SHP77 (cell line): ENCODE data around the gene ADRM1.
A peak's percentile ranks its signal among the peaks of the same experiment; 100 is the strongest.

Source experiments
- DNase-seq, 2 experiments: peaks; one replicate each; lab custom pipeline; 2025; lab: John Stamatoyannopoulos, UW

The ADRM1 gene

DNA sequence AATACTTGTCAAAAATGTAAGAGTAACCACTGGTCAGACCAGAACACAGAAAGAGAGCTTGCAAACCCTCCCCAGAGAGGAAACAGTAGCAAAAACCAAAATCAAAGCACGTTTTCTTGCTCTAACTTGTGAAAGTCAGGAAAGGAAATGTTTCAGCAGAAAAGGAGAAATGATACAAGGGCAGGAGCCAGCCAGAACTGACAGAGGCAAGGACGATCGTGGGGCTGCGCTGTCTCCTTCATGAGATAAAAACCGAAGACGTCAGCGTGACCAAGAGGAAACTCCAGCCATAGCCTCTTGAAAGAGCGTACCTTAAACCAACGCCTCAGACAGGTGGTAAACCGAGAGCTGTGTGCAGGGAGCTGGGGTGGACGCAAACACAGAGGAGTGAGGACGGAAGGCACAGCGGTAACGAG lies 36.9 kb downstream of the ADRM1 start:
- DNase-seq, result no peak

- DNase-seq, result peak; percentile 62 to 76
These were observed 40.1 kb downstream of the ADRM1 start for GRCh38 chr20:62342910-62343309.

GRCh38 chr20:62344092-62344491 lies 41.3 kb downstream of the ADRM1 start:
- DNase-seq, result no peak

GRCh38 chr20:62344782-62345181 lies 42.0 kb downstream of the ADRM1 start:
- no peak for DNase-seq

DNA sequence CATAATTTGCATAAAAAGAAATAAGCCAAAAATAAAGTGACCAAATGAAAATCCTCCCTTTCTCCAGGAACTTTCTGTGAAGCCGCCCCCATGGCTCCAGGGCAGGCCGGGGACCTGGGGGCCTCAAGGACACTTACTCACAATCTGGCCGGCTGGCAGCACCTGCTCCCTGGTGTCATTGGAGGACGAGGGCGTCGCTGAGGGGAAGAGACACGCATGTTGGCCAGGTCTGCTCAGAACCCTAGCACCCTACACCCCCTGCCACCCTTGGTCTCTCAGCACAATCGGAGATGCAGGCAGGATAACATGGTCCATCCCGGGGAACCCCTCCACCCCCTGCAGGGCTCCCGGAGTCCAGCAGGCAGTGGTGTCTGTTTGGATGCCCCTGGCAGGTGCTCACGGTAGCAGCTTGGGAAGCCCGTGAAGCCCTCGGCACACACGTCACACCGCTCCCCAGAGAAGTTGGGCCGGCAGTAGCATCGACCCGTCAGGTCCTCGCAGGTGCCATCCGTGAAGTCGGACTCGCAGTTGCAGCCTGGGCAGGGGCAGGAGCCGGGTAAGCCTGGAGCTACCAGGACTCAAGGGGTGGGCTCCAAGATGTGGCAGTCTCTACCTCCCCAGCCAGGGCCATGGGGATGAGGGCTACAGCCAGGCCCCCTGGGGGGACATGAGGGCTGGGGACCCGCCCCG lies 43.0 kb downstream of the ADRM1 start:
- peak in 1 of 2 experiments; percentile 47 for DNase-seq

DNA sequence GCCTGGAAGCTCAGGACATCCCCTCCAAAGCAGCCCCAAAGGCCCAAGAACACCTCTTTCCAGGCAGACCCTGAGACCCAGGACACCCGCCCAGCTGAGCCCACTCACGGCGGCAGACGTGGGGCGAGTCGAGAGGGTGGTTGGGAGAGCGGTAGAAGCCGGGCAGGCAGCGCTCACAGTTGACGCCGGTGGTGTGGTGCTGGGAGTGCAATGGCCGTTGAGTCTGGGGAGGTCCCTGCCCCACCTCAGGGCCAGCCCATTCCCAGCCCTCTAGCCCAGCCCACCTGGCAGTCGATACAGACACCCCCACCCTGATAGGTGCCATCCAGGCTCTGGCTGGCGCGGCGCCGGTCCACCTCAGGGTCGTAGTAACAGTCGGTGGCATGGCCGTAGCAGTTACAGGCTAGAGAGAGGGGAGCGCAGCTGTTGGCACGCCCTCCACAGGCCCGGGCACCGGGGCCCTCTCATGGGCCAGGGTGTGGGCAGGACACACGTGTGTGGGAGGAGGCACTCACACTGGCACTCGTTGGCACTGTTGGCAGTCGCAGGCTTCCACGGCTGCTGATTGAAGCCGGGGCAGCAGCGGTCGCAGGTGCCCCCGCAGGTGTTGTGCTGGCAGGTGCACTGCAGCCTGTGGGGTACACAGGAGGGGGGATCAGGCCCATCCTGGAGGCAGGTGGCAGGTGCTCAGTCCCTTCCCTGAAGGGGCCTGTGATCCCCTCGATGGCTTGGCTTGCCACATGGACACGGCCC lies 43.8 kb downstream of the ADRM1 start:
- peak in 1 of 2 experiments; percentile 38 for DNase-seq

- no peak for DNase-seq
These were observed 44.3 kb downstream of the ADRM1 start for GRCh38 chr20:62347151-62347404.

DNA sequence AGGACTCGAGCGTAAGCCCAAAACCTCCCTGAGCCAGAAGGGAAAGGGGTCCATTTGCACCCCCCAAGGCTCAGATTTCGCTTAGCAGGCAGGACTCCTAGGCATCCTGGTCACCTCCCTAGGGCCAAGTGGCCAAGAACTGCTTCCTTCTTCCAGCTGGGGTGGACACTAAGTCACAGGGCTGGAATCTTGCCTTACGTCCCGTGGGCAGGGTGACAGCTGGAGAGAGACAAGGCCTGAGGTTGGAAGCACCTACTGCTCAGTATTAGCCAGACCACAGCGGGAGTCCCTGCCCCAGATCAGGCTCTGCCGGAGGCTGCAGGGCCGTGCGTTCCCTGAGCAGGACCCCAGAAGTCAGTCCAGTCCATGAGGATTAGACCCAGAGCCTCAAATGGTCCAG lies 44.6 kb downstream of the ADRM1 start:
- no peak for DNase-seq

DNA sequence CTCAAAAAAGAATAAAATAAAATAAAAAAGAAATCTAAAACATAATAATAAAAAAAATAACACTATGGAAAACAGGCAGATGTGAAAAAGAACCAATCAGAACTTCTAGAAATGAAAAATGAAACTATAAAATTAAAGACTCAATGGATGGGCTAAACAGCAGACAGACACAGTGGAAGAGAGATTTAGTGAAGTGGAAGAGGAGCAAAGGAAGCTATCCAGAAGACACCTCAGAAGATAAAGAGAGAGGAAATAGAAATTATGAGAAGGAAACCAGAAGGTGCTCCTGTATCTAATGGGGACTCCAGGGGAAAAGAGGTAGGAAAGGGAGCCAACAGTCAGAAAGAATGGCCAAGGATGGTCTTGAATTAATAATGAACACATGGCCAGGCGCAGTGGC lies 45.8 kb downstream of the ADRM1 start:
- DNase-seq, result no peak

- no peak for DNase-seq
These were observed 46.8 kb downstream of the ADRM1 start for GRCh38 chr20:62349556-62350097.

GRCh38 chr20:62350098-62350628 lies 47.4 kb downstream of the ADRM1 start:
- DNase-seq, result no peak

DNA sequence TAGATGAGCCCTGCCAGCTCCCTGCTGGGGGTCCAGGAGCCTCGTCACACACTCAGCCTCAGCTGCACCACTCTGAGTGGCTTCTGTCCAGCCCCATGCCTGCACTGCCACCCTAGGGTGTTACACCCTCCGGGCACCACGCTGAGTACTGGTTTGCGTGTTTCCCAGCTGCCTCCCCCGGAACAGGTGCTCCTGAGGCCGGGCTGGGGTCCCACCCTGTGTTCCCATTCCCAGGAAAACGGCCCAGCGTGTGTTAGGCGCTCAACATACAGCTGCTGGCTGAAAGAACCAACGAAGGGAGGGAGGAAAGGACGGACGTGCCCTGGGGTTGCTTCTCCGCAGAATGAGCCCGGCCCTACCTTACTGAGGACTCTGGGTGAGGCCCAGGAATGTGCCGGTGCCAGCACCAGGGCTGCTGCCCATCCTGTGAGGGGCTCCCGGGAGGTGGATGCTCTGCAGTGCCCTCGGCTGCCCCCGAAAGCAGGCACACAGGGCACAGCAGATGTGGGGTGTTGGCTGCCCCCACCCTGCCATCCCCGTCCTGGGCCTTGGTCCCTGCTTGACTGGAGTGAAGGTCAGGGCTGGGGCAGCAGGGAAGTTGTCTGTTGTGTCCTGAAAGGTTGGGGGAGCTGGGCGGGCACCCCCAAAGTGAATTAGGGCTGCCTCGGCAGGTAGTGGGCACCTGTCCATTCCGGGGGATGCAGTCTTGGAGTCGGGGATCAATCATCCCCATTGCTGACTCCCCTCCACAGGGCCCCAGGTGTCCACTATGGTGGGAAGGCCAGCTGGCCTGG lies 48.0 kb downstream of the ADRM1 start:
- DNase-seq, result no peak

DNA sequence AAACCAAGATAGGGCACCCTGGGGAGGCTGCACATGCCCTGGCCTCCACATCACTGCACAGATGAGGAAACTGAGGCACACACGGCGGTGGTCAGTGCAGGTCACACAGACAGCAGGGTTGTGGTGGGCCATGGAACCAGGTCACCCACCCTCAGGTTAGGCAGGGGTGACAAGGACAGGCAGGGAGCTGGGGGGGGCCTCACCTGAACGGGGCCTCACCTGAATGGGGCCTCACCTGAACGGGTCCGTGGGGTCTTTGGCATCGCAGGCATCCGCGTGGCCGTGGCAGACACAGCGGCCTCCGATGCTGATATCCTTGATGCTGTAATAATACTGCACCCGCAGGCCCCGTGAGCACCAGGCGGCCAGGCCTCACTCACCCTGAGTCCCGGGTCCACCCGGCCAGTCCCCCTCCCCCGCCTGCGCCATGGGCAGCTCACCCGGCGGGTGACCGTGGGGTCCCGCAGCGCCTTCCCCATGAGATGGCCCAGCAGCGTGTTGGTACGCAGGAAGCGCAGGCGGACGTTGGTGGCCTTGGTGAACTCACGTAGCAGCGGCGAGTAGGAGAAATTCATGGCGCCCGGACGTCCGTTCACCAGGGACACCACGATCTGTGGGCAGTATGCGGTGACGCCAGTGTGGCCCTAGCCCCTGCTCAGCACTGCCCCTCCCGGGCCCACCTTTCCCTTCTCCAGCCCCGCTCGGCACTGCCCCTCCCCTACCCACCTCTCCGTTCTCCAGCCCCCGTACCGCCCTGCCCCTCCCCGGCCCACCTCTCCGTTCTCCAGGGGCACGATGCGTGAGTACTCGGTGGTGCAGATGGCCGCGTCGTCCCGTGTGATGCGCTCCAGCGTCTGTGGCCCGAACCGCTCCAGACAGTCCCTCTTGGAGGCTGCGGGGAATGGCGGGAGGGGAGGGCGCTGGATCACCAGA lies 48.9 kb downstream of the ADRM1 start:
- DNase-seq, result no peak

- peak; percentile 75 to 95 for DNase-seq
These were observed 49.8 kb downstream of the ADRM1 start for GRCh38 chr20:62352402-62353288.

DNA sequence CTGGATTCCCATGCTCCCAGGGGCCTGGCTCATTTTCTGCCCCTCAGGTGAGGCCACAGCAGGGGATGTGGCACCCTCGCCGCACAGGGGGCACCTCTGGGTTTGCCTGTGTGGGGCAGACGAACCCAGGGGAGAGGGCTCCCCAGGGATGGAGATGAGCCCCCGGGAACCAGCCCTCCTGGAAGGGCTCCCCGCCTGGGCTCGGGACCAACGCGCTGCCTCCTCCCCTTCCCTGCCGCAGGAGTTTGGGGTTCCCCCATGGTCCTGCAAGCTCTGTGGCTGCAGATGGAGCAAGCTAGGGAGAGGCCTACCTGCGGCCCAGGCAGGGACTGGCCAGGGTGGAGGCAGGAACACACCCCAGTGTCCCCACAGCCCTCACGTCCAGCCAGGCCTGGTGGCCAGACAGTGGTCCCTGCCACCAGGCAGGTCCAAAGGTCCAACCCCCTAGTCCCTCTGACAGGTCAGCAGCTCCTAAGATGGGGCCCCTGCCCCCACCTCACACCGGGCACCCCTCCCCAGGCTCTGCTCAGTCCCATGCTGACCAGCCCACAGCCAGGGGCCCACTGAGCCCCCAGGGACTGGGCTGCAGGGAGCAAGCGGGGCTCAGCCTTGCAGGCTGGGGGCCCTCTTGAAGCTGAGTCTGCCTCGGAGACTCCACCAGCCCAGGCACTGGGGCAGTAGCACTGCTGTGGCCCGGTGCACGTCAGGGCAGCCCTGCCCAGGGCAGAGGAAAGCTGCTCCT lies 50.7 kb downstream of the ADRM1 start:
- DNase-seq, result no peak

DNA sequence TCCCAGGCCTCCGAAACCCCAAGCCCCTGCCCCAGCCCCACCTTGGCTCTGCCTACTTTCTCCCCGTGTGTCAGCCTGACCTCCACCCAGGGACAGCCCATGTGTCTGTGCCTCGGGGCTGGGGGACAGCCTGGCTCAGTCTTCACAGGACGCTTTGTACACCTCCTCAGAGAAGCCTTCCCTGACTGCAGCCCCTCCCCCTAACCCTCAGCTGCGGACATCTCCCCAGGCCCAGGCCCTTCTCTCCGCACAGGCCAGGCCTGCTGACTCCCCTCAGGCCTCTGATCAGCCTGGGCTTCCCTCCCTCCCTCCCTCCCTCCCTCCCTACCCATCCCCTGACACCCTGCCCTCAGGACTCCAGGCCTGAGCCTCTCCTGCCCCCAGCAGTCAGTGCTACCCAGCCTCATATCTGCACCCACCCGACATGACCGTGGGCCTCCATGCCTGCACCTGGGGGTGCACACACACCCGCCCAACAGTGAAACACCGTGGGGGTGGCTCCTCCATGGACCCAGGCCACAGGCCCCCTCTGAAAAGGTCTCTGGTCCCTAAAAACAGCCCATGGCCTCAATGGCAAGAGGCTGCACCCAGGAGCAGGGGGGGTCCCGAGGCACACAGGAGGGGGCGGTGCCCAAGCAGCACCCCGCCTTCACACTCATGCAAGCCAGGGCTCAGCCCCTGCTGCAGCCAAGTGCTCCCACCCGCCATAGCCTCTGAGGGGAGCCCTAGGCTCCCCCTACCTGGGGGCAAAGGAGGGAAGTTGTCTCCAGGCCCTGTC lies 51.4 kb downstream of the ADRM1 start:
- no peak for DNase-seq

GRCh38 chr20:62354811-62355341 lies 52.1 kb downstream of the ADRM1 start:
- DNase-seq, result no peak

DNA sequence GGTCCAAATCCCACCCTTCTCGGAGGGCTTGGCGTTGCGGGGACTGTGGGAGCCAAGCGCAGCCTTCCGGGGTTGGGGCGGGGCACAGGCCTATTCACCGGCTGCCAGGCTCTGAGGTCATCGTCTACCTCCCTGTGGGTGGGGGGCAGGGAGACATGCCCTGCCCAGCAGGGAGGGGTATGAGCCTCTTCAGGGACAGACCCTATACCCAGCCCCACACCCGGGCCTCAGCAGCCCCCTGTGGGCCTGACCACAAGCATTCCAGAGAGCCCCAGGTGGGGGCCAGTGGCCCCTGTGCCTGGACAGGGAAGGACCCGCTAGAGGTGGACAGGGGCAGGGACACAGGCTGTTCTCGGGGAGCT lies 52.7 kb downstream of the ADRM1 start:
- peak; percentile 72 to 86 for DNase-seq
